ENCODE measurements around the gene KPNA5. TPM values are rescaled to one million over a fixed set of nuclear protein-coding genes. Genes with fewer than 3 reads are reported as not detected.
"Not testable (repeated sequence)": the region's sequence is repeated elsewhere in the genome, so short reads cannot be mapped to it uniquely, and the experiment has no call there.

KPNA5 gene
- total and polyA plus RNA-seq, 9 of the 15 experiments (the other 6 are each of a cell fraction or from before 2014, with no cell fraction given): 3.2 to 10.3 (median 6.5) TPM

DNA sequence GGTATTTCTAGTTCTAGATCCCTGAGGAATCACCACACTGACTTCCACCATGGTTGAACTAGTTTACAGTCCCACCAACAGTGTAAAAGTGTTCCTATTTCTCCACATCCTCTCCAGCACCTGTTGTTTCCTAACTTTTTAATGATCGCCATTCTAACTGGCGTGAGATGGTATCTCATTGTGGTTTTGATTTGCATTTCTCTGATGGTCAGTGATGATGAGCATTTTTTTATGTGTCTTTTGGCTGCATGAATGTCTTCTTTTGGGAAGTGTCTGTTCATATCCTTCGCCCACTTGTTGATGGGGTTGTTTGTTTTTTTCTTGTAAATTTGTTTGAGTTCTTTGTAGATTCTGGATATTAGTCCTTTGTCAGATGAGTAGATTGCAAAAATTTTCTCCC lies 12.3 kb downstream of the KPNA5 start:
- H3K9me3 ChIP-seq (replicated peaks; ENCODE audit: control insufficient read depth, insufficient read depth, low read depth, low read length); H3K4me3 ChIP-seq; CTCF ChIA-PET (ENCODE audit: low intra/inter-chr PET ratio); in situ Hi-C loops (cut with MboI); H3K36me3 ChIP-seq (ENCODE audit: control insufficient read depth, insufficient read depth, low read length); H4K20me1 ChIP-seq (replicated peaks; ENCODE audit: control insufficient read depth, insufficient read depth, low read length); H3K27ac ChIP-seq (ENCODE audit: extremely low read depth, low read depth, low read length); H3K9ac ChIP-seq (ENCODE audit: insufficient read depth in 1 of 2, low read depth in 2 of 2, low read length in 2 of 2); DNase-seq (ENCODE audit: extremely low read depth in 1 of 4, low spot score in 3 of 4); H3K27me3 ChIP-seq (ENCODE audit: control insufficient read depth in 2 of 2, insufficient read depth in 2 of 2, low read length in 2 of 2); intact Hi-C loops (cut with micrococcal nuclease); BruUV-seq (replicated peaks); H3K4me1 ChIP-seq (replicated peaks in 1 of 2; ENCODE audit: control insufficient read depth in 2 of 2, insufficient read depth in 2 of 2, low read length in 2 of 2); ATAC-seq; H3K4me2 ChIP-seq (ENCODE audit: insufficient read depth, low read length); FAIRE-seq; POLR2A ChIA-PET; H2AFZ ChIP-seq (ENCODE audit: low read depth, low read length); H3K9me1 ChIP-seq (ENCODE audit: control insufficient read depth, insufficient read depth, low read length): not testable (repeated sequence)
- 88% methylated on average over 1 of the region's 3 CpGs for WGBS (ENCODE audit: insufficient coverage, low coverage, missing lambda C conversion rate)
- TF ChIP-seq, protein P1, sequence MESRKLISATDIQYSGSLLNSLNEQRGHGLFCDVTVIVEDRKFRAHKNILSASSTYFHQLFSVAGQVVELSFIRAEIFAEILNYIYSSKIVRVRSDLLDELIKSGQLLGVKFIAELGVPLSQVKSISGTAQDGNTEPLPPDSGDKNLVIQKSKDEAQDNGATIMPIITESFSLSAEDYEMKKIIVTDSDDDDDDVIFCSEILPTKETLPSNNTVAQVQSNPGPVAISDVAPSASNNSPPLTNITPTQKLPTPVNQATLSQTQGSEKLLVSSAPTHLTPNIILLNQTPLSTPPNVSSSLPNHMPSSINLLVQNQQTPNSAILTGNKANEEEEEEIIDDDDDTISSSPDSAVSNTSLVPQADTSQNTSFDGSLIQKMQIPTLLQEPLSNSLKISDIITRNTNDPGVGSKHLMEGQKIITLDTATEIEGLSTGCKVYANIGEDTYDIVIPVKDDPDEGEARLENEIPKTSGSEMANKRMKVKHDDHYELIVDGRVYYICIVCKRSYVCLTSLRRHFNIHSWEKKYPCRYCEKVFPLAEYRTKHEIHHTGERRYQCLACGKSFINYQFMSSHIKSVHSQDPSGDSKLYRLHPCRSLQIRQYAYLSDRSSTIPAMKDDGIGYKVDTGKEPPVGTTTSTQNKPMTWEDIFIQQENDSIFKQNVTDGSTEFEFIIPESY (CRISPR knock-in tag; IDR thresholded peaks at IDR 0.05): peak; percentile 50; the same call in 1 of the 2 replicates
- H3K79me2 ChIP-seq (ENCODE audit: control insufficient read depth, insufficient read depth, low read length): peaks cover 13% of the 10 kb centered on the region

- 89% methylated on average over 2 of the region's 2 CpGs for WGBS (ENCODE audit: insufficient coverage, low coverage, missing lambda C conversion rate)
- no peaks in the 10 kb centered on the region for H3K27me3 ChIP-seq (ENCODE audit: control insufficient read depth in 2 of 2, insufficient read depth in 2 of 2, low read length in 2 of 2)
- no peaks in the 10 kb centered on the region for H4K20me1 ChIP-seq (replicated peaks; ENCODE audit: control insufficient read depth, insufficient read depth, low read length)
- intact Hi-C loops (cut with micrococcal nuclease): no loop called here
- FAIRE-seq (no peak), ATAC-seq (no peak), DNase-seq (ENCODE audit: extremely low read depth in 1 of 4, low spot score in 3 of 4) (no peak)
- no peak overlapping the region for H3K4me3 ChIP-seq
- no peak overlapping the region for H3K4me2 ChIP-seq (ENCODE audit: insufficient read depth, low read length)
- H3K9me1 ChIP-seq (ENCODE audit: control insufficient read depth, insufficient read depth, low read length): no peaks in the 10 kb centered on the region
- no peaks in the 10 kb centered on the region for H3K9me3 ChIP-seq (replicated peaks; ENCODE audit: control insufficient read depth, insufficient read depth, low read depth, low read length)
- no peak overlapping the region for H2AFZ ChIP-seq (ENCODE audit: low read depth, low read length)
- 0 out of 3 replicates have a peak, but pooled peaks cover 6% of the 10 kb centered on the region for H3K79me2 ChIP-seq (ENCODE audit: control insufficient read depth, insufficient read depth, low read length)
- in situ Hi-C loops (cut with MboI): no loop called here
- no peaks in the 10 kb centered on the region for H3K4me1 ChIP-seq (replicated peaks in 1 of 2; ENCODE audit: control insufficient read depth in 2 of 2, insufficient read depth in 2 of 2, low read length in 2 of 2)
- no peak overlapping the region for H3K27ac ChIP-seq (ENCODE audit: extremely low read depth, low read depth, low read length)
- peaks cover 9% of the 10 kb centered on the region; the same call in 2 of the 3 replicates for H3K36me3 ChIP-seq (ENCODE audit: control insufficient read depth, insufficient read depth, low read length)
- POLR2A ChIA-PET: no interaction called here
- BruUV-seq (replicated peaks): no TSS peak
- TF ChIP-seq CEBPG (CRISPR knock-in tag; IDR thresholded peaks at IDR 0.05) (no peak), CEBPG (tag; conservative IDR thresholded peaks at IDR 0.05 in 1 of 2, IDR thresholded peaks at IDR 0.05 in 1 of 2) (no peak), E4F1 (CRISPR knock-in tag; IDR thresholded peaks at IDR 0.05; ENCODE audit: borderline replicate concordance) (no peak), MXI1 (IDR thresholded peaks at IDR 0.05; ENCODE audit: low read depth, low read length) (no peak)
- TF ChIP-seq, protein P2, sequence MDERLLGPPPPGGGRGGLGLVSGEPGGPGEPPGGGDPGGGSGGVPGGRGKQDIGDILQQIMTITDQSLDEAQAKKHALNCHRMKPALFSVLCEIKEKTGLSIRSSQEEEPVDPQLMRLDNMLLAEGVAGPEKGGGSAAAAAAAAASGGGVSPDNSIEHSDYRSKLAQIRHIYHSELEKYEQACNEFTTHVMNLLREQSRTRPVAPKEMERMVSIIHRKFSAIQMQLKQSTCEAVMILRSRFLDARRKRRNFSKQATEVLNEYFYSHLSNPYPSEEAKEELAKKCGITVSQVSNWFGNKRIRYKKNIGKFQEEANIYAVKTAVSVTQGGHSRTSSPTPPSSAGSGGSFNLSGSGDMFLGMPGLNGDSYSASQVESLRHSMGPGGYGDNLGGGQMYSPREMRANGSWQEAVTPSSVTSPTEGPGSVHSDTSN (CRISPR knock-in tag; IDR thresholded peaks at IDR 0.05; ENCODE audit: low read depth): no peak
- TF ChIP-seq, protein P2 (tag; conservative IDR thresholded peaks at IDR 0.05; ENCODE audit: low read depth): peak; percentile 25; the same call in 1 of the 2 replicates
- H3K9ac ChIP-seq (ENCODE audit: insufficient read depth in 1 of 2, low read depth in 2 of 2, low read length in 2 of 2): no peak overlapping the region
- CTCF ChIA-PET (ENCODE audit: low intra/inter-chr PET ratio): no interaction called here
Measured at GRCh38 chr6:116695401-116695800, 14.4 kb downstream of the KPNA5 start.
